IPS-11a (cell line): ENCODE results near the gene ADCY3.
A peak's percentile ranks its signal among the peaks of the same experiment; 100 is the strongest.

ENCODE experiments used
- H3K4me3 ChIP-seq: one replicate; pipeline ENCODE4 v1.5.1; 2013; ENCODE audit warnings: low read depth, low read length, control low read depth

Gene ADCY3

GRCh38 chr2:24920098-24920808 is at the start of gene ADCY3:
TSS of gene ADCY3 (minus strand) at chr2:24920237. CDS start at chr2:24918987, 1,250 bp downstream.
- H3K4me3 ChIP-seq = peak within 1 kb of the TSS; percentile 56

DNA sequence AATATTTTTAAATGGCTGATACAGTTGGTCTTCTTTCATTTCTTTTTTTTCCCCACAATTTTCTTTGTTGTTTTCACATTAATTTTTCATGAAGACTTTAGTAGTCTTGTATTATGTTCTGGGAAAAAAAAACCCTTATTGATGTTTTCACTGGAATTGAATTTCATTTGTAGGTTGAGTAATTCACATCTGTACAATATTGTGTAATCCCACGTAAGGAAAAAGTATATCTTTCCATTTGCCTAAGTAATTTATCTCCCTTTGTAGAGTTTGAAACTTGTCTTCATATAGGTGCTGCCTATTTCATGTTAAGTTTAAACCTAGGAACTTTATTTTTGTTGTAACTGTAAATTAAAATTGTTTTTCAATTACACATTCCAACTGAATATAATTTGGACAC is 49.7 kb upstream of the ADCY3 start:
- no peak overlapping the region for H3K4me3 ChIP-seq

DNA sequence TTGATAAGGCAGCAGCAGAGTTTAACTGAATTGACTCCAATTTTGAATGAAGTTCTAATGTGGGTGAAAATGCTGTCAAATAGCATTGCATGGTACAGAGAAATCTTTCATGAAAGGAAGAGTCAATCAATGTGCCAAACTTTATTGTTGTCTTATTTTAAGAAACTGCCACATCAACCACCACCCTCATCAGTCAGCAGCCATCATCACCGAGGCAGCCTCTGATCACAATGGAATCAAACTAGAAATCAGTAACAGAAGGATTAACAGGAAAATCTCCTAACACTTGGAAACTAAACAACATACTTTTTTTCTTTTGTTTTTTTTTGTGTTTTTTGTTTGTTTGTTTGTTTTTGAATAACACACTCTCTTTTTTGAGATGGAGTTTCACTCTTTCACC is 41.9 kb upstream of the ADCY3 start:
- no peak overlapping the region for H3K4me3 ChIP-seq

DNA sequence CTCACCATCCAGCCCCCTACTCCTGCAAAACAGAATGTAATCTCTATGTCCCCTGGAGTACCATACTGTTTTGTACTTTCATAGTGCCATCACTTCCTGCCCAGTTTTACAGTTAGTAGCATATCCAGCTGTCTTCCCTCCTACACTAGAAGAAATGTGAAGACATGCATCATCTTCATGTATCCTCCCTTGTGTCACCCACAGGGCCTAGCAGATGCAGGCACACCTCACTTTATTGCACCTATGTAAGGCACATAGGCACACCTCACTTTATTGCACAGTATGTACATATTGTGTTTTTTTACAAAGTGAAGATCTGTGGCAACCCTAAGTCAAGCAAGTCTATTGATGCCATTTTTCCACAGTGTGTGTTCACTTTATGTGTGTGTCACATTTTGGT is 39.7 kb upstream of the ADCY3 start:
- H3K4me3 ChIP-seq = no peak overlapping the region

GRCh38 chr2:24958411-24958935 is 38.4 kb upstream of the ADCY3 start:
- H3K4me3 ChIP-seq = no peak overlapping the region

DNA sequence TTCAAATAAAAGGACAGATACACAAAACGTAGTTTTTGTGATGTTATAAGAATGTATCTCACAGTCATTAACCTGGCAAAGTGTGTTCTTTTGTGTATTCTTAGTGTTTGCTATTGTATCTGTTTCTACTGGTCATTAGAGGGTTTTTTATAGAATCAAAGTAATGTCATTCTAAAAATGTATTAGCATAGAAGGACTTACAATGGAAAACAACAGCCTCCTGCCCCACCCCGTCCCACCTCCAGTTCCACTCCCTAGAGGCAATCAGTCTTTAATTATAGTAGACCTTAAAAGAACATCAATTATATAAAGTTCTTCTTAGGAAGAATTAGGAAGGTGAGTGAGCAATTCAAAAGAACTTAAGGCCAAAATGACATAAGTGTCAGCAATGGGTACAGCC is 37.9 kb upstream of the ADCY3 start:
- no peak overlapping the region for H3K4me3 ChIP-seq

DNA sequence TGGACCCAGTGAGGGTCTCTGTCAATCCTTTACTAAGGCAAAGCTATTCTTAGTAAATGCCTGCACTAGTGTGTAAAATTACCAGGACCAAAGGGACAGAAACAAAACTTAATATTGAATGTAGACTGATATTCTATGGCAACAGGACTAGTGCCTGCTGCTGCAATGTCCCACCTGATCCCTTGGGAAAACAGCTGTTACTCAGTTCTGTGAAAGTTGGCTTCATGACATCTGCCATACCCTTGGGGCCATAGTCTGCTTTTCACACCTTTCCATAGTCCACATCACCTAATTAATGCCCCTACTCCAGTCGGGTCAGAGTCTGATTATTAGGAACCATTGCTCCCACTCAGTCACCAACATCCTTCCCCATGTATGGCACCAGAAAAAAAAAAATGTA is 37.2 kb upstream of the ADCY3 start:
- no peak overlapping the region for H3K4me3 ChIP-seq

- H3K4me3 ChIP-seq = no peak overlapping the region
These were observed 35.9 kb upstream of the ADCY3 start for GRCh38 chr2:24955921-24956320.

GRCh38 chr2:24955232-24955631 is 35.2 kb upstream of the ADCY3 start:
- no peak overlapping the region for H3K4me3 ChIP-seq

- no peak overlapping the region for H3K4me3 ChIP-seq
These were observed 30.1 kb upstream of the ADCY3 start for GRCh38 chr2:24950102-24950501.

GRCh38 chr2:24948506-24948905 is 28.5 kb upstream of the ADCY3 start:
- no peak overlapping the region for H3K4me3 ChIP-seq

DNA sequence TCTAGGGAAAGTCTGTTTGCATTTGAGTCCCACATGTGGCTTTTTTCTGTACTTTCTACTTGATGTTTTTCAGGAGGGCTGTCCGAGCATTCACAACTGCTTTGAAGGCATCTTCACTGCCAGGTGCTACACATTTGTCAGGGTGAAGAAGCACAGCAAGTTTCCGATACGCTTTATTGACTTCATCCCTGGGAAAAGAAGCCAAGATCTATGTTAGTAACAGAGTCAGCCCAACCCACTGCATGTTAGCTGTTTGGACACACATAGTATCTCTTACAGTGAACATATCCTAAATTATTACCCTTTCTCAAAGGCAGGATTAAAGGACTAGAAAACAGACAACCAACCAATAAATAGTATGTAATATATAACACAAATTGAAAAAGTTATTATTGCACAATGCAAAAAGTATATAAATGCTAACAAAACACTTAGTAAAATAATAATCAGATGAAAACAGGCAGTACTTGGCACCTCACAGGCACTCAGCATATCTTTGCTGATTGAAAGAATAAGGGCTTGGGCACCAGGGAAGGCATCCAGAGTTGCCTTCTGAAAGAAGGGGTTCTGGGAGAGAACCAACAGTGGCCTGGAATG is 27.6 kb upstream of the ADCY3 start:
- H3K4me3 ChIP-seq = no peak overlapping the region

DNA sequence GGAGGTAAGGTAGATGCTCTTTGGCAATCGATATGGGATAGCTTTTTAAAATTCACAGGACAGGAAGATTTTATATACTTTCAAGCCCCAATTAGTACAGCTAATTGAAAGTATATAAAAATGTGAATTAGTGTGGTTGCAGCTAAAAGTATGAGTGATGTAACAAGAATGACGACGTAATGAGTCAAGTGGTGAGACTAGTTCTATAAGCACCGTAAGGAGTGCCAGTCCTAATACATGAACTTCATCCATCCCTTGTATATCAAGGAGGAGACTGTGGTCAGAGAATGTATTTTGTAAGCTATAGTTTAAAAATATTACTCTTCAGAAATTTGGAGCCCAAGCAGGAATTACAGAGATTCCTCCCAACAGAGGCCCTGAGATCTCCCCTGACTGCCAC is 25.9 kb upstream of the ADCY3 start:
- H3K4me3 ChIP-seq = no peak overlapping the region

DNA sequence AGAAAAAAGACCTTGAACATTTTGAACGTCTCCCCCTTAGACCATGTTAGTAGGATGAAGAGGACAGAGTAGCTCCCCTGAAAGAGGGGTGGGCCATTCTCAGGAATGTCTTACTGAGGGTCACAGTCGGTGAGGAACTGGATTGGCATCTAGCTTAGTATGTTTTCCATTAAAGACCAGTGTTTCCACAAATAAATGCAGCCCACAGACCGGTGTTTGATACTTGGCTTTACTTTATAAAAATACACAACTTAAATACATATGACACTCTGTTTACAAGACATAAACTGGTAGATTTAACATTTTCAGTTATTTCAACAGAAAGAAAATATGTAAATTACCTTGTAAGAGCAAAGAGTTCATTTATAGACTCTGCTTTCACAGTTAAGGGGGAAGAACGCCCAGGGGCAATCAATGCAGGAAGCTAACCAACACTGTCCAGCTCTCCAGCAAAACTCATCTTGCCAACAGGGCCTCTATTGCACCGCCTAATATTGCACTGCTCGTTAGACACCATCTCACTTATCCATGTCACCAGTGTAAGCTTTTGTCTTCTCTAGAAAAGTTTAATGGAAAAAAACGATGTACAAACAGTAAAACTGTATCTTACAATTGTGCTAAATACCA is 23.5 kb upstream of the ADCY3 start:
- no peak overlapping the region for H3K4me3 ChIP-seq

DNA sequence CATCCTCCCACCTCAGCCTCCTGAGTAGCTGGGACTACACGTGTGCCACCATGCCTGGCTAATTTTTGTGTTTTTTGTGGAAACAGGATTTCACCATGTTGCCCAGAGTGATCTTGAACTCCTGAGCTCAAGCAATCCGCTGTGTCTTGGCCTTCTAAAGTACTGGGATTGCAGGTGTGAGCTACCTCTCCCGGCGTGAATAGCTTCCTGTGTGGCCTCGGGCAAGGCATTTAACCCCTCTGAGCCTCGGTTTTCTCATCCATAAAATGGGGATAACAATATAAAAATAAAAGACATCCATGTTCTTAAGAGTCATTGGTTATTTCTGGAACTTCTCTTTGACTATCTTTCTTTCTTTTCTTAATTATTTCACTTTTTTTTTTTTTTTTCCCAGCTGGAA is 19.3 kb upstream of the ADCY3 start:
- no peak overlapping the region for H3K4me3 ChIP-seq

DNA sequence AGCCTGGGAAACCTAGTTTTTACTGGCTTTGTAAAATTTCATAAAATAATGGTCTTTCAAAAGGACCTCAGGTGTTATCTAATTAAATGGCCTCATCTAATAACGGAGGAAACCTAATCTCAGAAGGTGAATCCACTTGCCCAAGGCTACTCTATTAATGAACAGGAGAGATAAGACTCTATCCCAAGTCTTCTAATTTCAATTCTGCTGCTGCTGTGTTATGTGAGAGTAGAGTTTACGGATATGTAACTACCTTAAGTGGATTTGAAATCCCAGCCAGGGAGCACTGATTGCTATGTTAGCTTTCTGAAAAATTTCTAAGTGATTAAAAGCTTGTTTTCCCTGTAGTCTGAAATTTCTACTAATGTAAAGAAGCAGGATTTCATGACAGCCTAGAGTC is 17.2 kb upstream of the ADCY3 start:
- no peak overlapping the region for H3K4me3 ChIP-seq

DNA sequence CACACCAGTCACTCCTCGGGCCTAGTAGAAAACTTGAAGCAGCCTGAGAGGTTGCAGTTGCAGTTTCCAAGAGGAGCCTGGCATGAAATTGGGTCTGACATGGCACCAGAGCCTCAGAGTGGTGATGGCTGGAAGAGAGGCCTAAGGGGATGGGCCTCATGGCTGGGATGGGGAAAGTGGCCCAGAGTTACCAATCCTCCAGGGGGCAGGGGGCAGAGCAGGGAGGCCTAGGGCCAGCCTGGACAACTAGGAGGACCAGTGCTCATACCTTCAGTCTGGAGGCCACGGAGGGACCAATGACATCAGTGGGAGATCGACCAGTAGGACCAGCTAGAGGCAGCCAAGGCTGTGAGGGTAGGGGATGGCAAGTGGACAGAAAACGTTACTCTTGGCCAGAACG is 15.1 kb upstream of the ADCY3 start:
- H3K4me3 ChIP-seq = no peak overlapping the region

DNA sequence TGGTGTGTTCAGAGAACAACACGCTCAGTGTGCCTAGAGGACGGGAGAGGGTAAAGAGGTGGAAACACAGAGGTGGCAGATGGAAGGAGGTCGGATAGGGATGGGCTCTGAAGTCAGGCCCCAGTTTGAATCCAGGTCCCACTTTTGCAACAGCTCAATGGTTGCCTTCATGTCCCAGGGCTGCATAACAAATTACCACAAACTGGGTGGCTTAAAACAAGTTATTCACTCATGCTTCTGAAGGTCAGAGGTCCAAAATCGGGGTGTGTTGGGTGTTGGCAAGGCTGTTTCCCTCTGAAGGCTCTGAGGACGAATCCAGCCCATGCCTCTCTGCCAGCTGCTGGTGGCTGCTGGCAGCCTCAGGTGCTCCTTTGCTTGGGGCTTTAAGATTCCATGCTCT is 12.7 kb upstream of the ADCY3 start:
- no peak overlapping the region for H3K4me3 ChIP-seq

DNA sequence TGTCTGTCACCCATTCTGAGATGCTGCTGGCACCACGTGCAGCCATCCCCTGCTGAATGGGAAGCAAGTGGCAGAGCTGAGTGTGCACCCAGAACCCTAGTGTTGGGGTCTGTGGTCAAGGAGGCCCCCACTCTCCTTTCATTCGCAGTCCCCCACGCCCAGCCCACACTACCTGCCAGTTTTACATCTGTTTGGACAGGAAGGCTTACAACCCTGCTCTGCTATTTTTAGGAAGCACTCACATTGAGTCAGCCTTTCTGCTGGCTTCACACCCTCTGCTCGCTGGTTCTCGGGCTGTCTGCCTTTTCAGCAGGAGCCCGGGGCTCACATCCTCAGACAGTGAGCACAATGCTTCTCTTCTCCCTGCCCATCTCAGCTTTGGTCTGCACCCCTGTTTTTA is 10.7 kb upstream of the ADCY3 start:
- no peak overlapping the region for H3K4me3 ChIP-seq

DNA sequence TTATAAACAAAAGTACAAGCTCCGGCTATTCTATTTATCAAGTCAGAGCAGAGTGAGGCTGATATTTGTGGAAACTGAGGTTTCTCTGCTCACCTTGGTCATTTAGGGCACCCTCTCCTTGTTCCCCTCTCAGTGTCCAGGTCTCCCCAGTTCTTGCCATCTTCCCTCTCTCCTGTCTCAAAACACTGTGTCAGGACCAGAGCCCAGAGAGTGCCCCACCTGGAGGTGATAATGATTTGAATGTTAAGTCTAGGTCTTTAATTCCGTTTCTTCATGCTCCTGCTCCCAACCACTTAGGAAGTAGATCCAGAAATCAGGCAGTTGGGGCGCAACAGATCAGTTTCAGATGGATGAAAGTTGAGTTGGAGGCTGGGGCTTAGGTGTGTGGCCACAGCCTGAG is 9.2 kb upstream of the ADCY3 start:
- no peak overlapping the region for H3K4me3 ChIP-seq

DNA sequence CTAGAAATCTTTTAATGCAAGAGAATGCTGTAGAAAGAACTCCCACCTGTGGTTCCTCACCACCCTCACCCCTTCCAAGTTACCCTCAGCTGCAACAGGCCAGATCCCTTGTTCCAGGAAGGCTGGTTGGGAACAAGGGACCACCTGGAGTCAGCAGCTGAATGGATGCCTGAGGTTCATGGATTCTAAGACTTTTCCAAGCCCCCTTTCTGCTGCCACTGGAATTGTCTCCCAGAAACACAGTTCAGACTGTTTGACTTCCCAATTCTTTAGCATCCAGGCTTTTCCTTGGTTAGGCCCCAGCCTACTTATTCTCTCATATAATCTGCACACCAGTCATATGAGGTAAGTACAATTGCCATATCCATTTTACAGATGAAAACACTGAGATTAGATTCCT is 8.0 kb upstream of the ADCY3 start:
- no peak overlapping the region for H3K4me3 ChIP-seq

GRCh38 chr2:24926602-24927252 is 6.7 kb upstream of the ADCY3 start:
- no peak overlapping the region for H3K4me3 ChIP-seq
